GM12878 (cell line): Measurements from ENCODE around the gene ITPR3. TPM values are rescaled to one million over a fixed set of nuclear protein-coding genes. Genes with fewer than 3 reads are reported as not detected.
A peak's percentile ranks its signal among the peaks of the same experiment; 100 is the strongest.

Source experiments
- ATAC-seq: fragments of 200-7000 bp; cut with Tn5 transposase; 3 replicates; pipeline ENCODE4 v1.9.1; 2020; ENCODE audit warnings: mild to moderate bottlenecking, moderate library complexity
- Bru-seq: library from RNA; stranded (reverse); fragments of 400-500 nt; gene quantifications from one replicate; lab custom pipeline; 2021; lab: Mats Ljungman, UMichigan
- BruChase-seq, 2 experiments: library from RNA; stranded (reverse); fragments of 400-500 nt; gene quantifications; one replicate each; lab custom pipeline; 2021; lab: Mats Ljungman, UMichigan
- BruUV-seq: library from RNA; stranded (reverse); fragments of 400-500 nt; replicated peaks from 2 replicates; lab custom pipeline; 2021; lab: Mats Ljungman, UMichigan
- CTCF ChIA-PET: fragments of 300-600 bp; sonication (Branson Sonifier 250); formaldehyde crosslinking; extraction: SDS; loops from one replicate; lab custom pipeline; 2021; ENCODE audit warnings: inconsistent platforms; lab: Yijun Ruan, JAX
- POLR2A ChIA-PET: fragments of 350-600 bp; formaldehyde crosslinking; extraction: SDS; loops from one replicate; lab custom pipeline; 2021; ENCODE audit warnings: inconsistent platforms; lab: Charles Lee
- RAD21 ChIA-PET: fragments of 300-600 bp; sonication (Branson Sonifier 250); formaldehyde crosslinking; loops from one replicate; lab custom pipeline; 2023; ENCODE audit warnings: antibody characterized with exemption; ENCODE audit not compliant: unreplicated experiment; lab: Charles Lee
- SMC1A ChIA-PET: fragments of 300-600 bp; sonication (Branson Sonifier 250); formaldehyde crosslinking; loops from one replicate; lab custom pipeline; 2023; ENCODE audit not compliant: unreplicated experiment, uncharacterized antibody; lab: Charles Lee
- DNase-seq: peaks from one replicate; pipeline ENCODE4 v3.0.0-alpha.2; 2011; ENCODE audit warnings: low read depth, low spot score
- FAIRE-seq: peaks from 3 replicates; lab custom pipeline; 2011; peaks lifted over from hg19 to GRCh38; lab: Jason Lieb, UNC
- H2AFZ ChIP-seq: 2 replicates; pipeline ENCODE4 v1.6.0; 2011; ENCODE audit warnings: low read depth, low read length, control low read depth; ENCODE audit not compliant: control insufficient read depth
- H3K27ac ChIP-seq: 2 replicates; pipeline ENCODE4 v1.5.1; 2011; ENCODE audit warnings: control low read depth; ENCODE audit not compliant: control insufficient read depth, insufficient read depth
- H3K27me3 ChIP-seq, 2 experiments: replicated peaks in 1 of 2; 2 replicates each; pipeline versions ENCODE4 v1.6.0 to v1.6.1; 2011; ENCODE audit warnings: low read length in 1 of 2; ENCODE audit not compliant: control insufficient read depth in 2 of 2, insufficient read depth in 2 of 2
- H3K36me3 ChIP-seq, 2 experiments: 2 replicates each; pipeline ENCODE4 v1.5.1; 2011; ENCODE audit warnings: low read length in 1 of 2; ENCODE audit not compliant: control insufficient read depth in 2 of 2, insufficient read depth in 2 of 2
- H3K4me1 ChIP-seq: 2 replicates; pipeline ENCODE4 v1.6.1; 2011; ENCODE audit warnings: mild to moderate bottlenecking, low read length, moderate library complexity, mixed read lengths; ENCODE audit not compliant: control insufficient read depth, insufficient read depth
- H3K4me2 ChIP-seq: 2 replicates; pipeline ENCODE4 v1.6.0; 2011; ENCODE audit warnings: control low read depth; ENCODE audit not compliant: control insufficient read depth, insufficient read depth
- H3K4me3 ChIP-seq: fragments of 200-600 bp; sonication (generic); 2 replicates; pipeline ENCODE4 v1.5.1; 2016
- H3K79me2 ChIP-seq: 2 replicates; pipeline ENCODE4 v1.6.0; 2011; ENCODE audit warnings: low read length; ENCODE audit not compliant: control insufficient read depth, insufficient read depth
- H3K9ac ChIP-seq: 2 replicates; pipeline ENCODE4 v1.8.0; 2011; ENCODE audit warnings: low read length, control low read depth, mixed read lengths; ENCODE audit not compliant: control insufficient read depth, insufficient read depth
- H3K9me3 ChIP-seq: replicated peaks from 3 replicates; pipeline ENCODE4 v1.5.1; 2011; ENCODE audit warnings: mild to moderate bottlenecking, low read length; ENCODE audit not compliant: control insufficient read depth, insufficient read depth
- H4K20me1 ChIP-seq: 2 replicates; pipeline ENCODE4 v1.6.0; 2011; ENCODE audit not compliant: control insufficient read depth, insufficient read depth
- BHLHE40 ChIP-seq, 2 experiments: fragments of 450-650 bp in 1 of 2; IDR thresholded peaks; 2 replicates each; pipeline ENCODE4 v1.6.1; 2011 to 2017; ENCODE audit warnings: low read depth in 2 of 2, borderline replicate concordance in 1 of 2, improper control_type of control experiment in 1 of 2, low read length in 1 of 2, mild to moderate bottlenecking in 1 of 2
- MAX ChIP-seq: IDR thresholded peaks from 2 replicates; pipeline ENCODE4 v1.6.1; 2012; ENCODE audit warnings: low read depth, low read length, improper control_type of control experiment
- MLLT1 ChIP-seq: fragments of 450-650 bp; IDR thresholded peaks from 2 replicates; pipeline ENCODE4 v1.6.1; 2016; ENCODE audit warnings: mild to moderate bottlenecking
- POU2F2 ChIP-seq: IDR thresholded peaks from 3 replicates; pipeline ENCODE4 v1.6.1; 2011; ENCODE audit warnings: low read depth, mild to moderate bottlenecking, low read length, borderline replicate concordance
- RB1 ChIP-seq: fragments of 450-650 bp; formaldehyde crosslinking; IDR thresholded peaks from 2 replicates; pipeline ENCODE4 v1.6.1; 2017; ENCODE audit warnings: mild to moderate bottlenecking, borderline replicate concordance
- RELB ChIP-seq: fragments of 450-650 bp; IDR thresholded peaks from 2 replicates; pipeline ENCODE4 v1.6.1; 2017; ENCODE audit warnings: low read depth, mild to moderate bottlenecking, moderate library complexity
- SIX5 ChIP-seq: IDR thresholded peaks from 2 replicates; pipeline ENCODE4 v1.6.1; 2011; ENCODE audit warnings: mild to moderate bottlenecking, low read depth, low read length, moderate library complexity; ENCODE audit not compliant: severe bottlenecking
- SMARCA5 ChIP-seq: fragments of 450-650 bp; IDR thresholded peaks from 2 replicates; pipeline ENCODE4 v1.6.1; 2017; ENCODE audit warnings: mild to moderate bottlenecking
- ZZZ3 ChIP-seq: IDR thresholded peaks from 2 replicates; pipeline ENCODE4 v1.6.1; 2011; ENCODE audit warnings: low read depth; ENCODE audit not compliant: control insufficient read depth, insufficient read length
- WGBS: methylation state at CpG from one replicate; pipeline ENCODE4 v1.1.6; 2016; ENCODE audit warnings: low lambda C conversion rate; ENCODE audit not compliant: insufficient replicate concordance, insufficient coverage; ENCODE audit errors: missing lambda C conversion rate; 5-methylcytosine and 5-hydroxymethylcytosine counted together
- in situ Hi-C: fragments of 300-500 bp; cut with MboI; formaldehyde crosslinking; loops from 9 replicates; pipeline ENCODE4 v1.14.3; 2018; ENCODE audit warnings: mixed read lengths
- intact Hi-C: fragments of 100-400 bp; cut with micrococcal nuclease; formaldehyde crosslinking; loops from one replicate; pipeline ENCODE4 v1.14.2; 2022; ENCODE audit not compliant: unreplicated experiment
- long read RNA-seq, 2 experiments: library from polyadenylated mRNA; unstranded; transcript quantifications; one replicate each; pipeline ENCODE4 v2.0.0, GENCODE V29; 2019 to 2020
- polyA minus RNA-seq, 3 experiments: library from RNA; depleted of rRNA, polyadenylated mRNA; stranded (reverse); fragments of >200 nt; gene quantifications; 2 replicates each; pipeline ENCODE4 v1.2.3, GENCODE V29; 2011
- polyA plus RNA-seq, 11 experiments: library from polyadenylated mRNA; depleted of rRNA in 4 of 11; unstranded in 6 of 11; stranded (reverse) in 5 of 11; fragments of >200 nt; fragmentation: Nextera tagmentation in 4 of 11; fragmentation: Illumina TruSeq in 1 of 11; extraction: Ambion mirVana in 4 of 11; extraction: Trizol in 1 of 11; gene quantifications; 1 replicate in 1 of 11; 2 replicates in 10 of 11; pipeline versions ENCODE4 v1.2.1 to v1.2.3, GENCODE V29; 2011 to 2016; ENCODE audit warnings: inconsistent platforms in 2 of 11, missing spikeins in 2 of 11, low read depth in 1 of 11
- total RNA-seq, 4 experiments: library from RNA; depleted of rRNA in 3 of 4; stranded (reverse); fragments of >200 nt in 3 of 4; fragmentation: Illumina TruSeq in 1 of 4; extraction: Trizol in 1 of 4; gene quantifications; 2 replicates each; pipeline versions ENCODE4 v1.2.1 to v1.2.3, GENCODE V29; 2013 to 2021

Gene ITPR3
- 77.4 and 90.2 TPM in 2 replicates for total RNA-seq (2013; cell fraction: nucleolus; rRNA removed)
- total RNA-seq (2014; rRNA removed) (12.7 and 15.4 TPM in 2 replicates), total RNA-seq (2014; rRNA removed; fragmentation: Illumina TruSeq; extraction: Trizol) (7.6 and 8.3 TPM in 2 replicates), total RNA-seq (2021) (30.3 and 34.0 TPM in 2 replicates), polyA plus RNA-seq (2011; rRNA removed) (7.2 and 15.6 TPM in 2 replicates), polyA plus RNA-seq (2014; fragmentation: Illumina TruSeq; extraction: Trizol) (6.7 and 14.6 TPM in 2 replicates), polyA plus RNA-seq (2014; fragmentation: Nextera tagmentation; extraction: Ambion mirVana) (under 1 TPM; 0.32 to 0.44 TPM), polyA plus RNA-seq (2014; rRNA removed) (23.0 and 27.0 TPM in 2 replicates), polyA plus RNA-seq (2016; fragmentation: Nextera tagmentation; extraction: Ambion mirVana) (1 to 10 TPM; 8.9 to 9.1 TPM), polyA minus RNA-seq (2011; rRNA and poly(A)+ RNA removed) (27.9 and 34.0 TPM in 2 replicates), Bru-seq, nascent RNA (percentile 72 among the genes with signal in this experiment), BruChase-seq, experiment 1, labeled RNA remaining after a 6-hour chase (percentile 88 among the genes with signal in this experiment), BruChase-seq, experiment 2, labeled RNA remaining after a 2-hour chase (percentile 76 among the genes with signal in this experiment)
- polyA plus RNA-seq (2011; ENCODE audit: low read depth): 7.4 TPM
- polyA plus RNA-seq (2011; cell fraction: cytosol; rRNA removed): 16.7 and 18.8 TPM in 2 replicates
- polyA plus RNA-seq (2011; cell fraction: nucleus; rRNA removed): 202 and 205 TPM in 2 replicates
- polyA plus RNA-seq (2012): 13.1 and 19.2 TPM in 2 replicates
- 12.8 and 14.2 TPM in 2 replicates for polyA minus RNA-seq (2011; cell fraction: cytosol; rRNA and poly(A)+ RNA removed)
- polyA minus RNA-seq (2011; cell fraction: nucleus; rRNA and poly(A)+ RNA removed): 43.2 and 61.9 TPM in 2 replicates
- long read RNA-seq, experiment 1, partial matches to known transcripts: 2 of 5 reads
- long read RNA-seq, experiment 1, other reads (novel, unspliced or antisense): 3 of 5 reads
- long read RNA-seq, experiment 2, partial matches to known transcripts: 14 of 16 reads
- long read RNA-seq, experiment 2, other reads (novel, unspliced or antisense): 2 of 16 reads

- ChIA-PET CTCF (interaction anchor here (0.6 to 6.0 kb wide), 8 partner anchors 11 to 90 kb away, joined by 3 to 31 read pairs (median 4); partner anchors contain the start of gene UQCC2), SMC1A (interaction anchor here (0.7 to 4.9 kb wide), 6 partner anchors 9 to 79 kb away, joined by 3 to 20 read pairs (median 4); no protein-coding TSS in a partner anchor), POLR2A (interaction anchor here (0.5 to 2.2 kb wide), 15 partner anchors 9 to 91 kb away, joined by 3 to 11 read pairs (median 4); partner anchors contain the start of genes BAK1 and UQCC2), RAD21 (interaction anchor here (0.7 to 3.1 kb wide), 11 partner anchors 13 to 303 kb away, joined by 3 to 19 read pairs (median 4); partner anchors contain the start of genes BAK1, UQCC2 and ZBTB22)
- Histone ChIP-seq H3K9me3 (no peaks in the 10 kb centered on the region), H2AFZ (peak within 1 kb of the TSS; percentile 89), H3K79me2 (peaks cover 42% of the 10 kb centered on the region), H3K36me3 (peaks cover 0 to 2% of the 10 kb centered on the region in 2 experiments; a peak in 2 of 4 replicates), H3K9ac (peak within 1 kb of the TSS; percentile 96), H3K27me3 (no peaks in the 10 kb centered on the region), H4K20me1 (no peaks in the 10 kb centered on the region), H3K4me2 (peak within 1 kb of the TSS; percentile 81), H3K27ac (peak within 1 kb of the TSS; percentile 88), H3K4me3 (peak within 1 kb of the TSS; percentile 86), H3K4me1 (peaks cover 14% of the 10 kb centered on the region)
- BruUV-seq: no TSS peak
- intact Hi-C loops (no loop called here), in situ Hi-C loops (no loop called here)
- peak; percentile 28 for DNase-seq
- WGBS: 2% methylated on average over 73 of the region's 99 CpGs
- no peak for FAIRE-seq
- peak; percentile 80 for ATAC-seq
- TF ChIP-seq SMARCA5 (0 out of 2 replicates have a peak, but pooled peaks have one; percentile 11), MAX (peak; percentile 65), MLLT1 (no peak), BHLHE40 (IDR thresholded peaks at IDR 0.05; ENCODE audit: borderline replicate concordance in 1 of 2, low read depth in 2 of 2, low read length in 1 of 2) (peak; percentile 2 to 44; a peak in 1 of 4 replicates), ZZZ3 (no peak), SIX5 (no peak), RB1 (peak; percentile 14; the same call in 1 of the 2 replicates), POU2F2 (peak; percentile 71; the same call in 2 of the 3 replicates), RELB (no peak)
Observed at GRCh38 chr6:33620856-33621710, at the start of gene ITPR3. ITPR3 (plus strand) TSS chr6:33621322; CDS start chr6:33621603, 281 bp downstream.
